GM18867 (cell line): ENCODE measurements around the gene HS1BP3.

Experiments used
- ATAC-seq: cut with Tn5 transposase; IDR thresholded peaks from one replicate; pipeline ENCODE4 v1.9.1; 2021; ENCODE audit warnings: mild to moderate bottlenecking, moderate library complexity; ENCODE audit not compliant: unreplicated experiment

HS1BP3 gene

DNA sequence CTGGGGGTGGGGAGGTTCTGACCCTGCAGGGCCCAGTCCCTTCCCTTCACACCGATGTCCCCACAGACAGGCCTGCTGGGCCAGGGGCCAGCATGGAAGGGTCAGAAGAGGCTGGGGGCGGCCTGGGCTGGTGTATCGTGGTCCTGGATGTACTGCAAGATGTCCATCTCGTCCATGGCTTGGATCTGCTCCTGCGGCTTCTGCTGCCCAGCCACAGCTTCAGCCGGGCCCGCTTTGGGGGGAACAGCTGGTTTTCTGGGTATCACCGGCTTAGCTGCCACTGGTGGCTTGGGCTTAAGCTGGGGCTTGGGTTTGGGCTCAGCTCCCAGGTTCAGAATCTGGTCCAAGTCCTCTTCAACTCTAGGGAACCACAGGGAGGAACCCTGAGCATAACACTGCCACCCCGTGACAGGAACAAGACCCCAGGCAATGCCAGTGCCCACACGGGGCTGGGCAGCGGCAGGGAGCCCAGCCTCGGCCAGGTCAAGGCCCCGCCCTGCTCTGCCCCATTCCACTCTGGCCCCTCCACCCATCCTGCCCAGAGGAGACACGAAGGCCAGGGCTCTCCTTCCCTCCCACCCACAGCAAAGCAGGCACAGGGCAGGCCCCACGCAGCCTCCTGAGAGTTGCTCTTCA, 31.9 kb downstream of the HS1BP3 start:
- ATAC-seq = no peak

- ATAC-seq = no peak
These were observed 32.4 kb downstream of the HS1BP3 start for GRCh38 chr2:20618468-20618885.

GRCh38 chr2:20617892-20618467, 32.9 kb downstream of the HS1BP3 start:
- no peak for ATAC-seq

- ATAC-seq = no peak
These were observed 33.8 kb downstream of the HS1BP3 start for GRCh38 chr2:20617081-20617575.

GRCh38 chr2:20616341-20616871, 34.5 kb downstream of the HS1BP3 start:
- ATAC-seq = no peak

- ATAC-seq = no peak
These were observed 35.2 kb downstream of the HS1BP3 start for GRCh38 chr2:20615466-20616241.

DNA sequence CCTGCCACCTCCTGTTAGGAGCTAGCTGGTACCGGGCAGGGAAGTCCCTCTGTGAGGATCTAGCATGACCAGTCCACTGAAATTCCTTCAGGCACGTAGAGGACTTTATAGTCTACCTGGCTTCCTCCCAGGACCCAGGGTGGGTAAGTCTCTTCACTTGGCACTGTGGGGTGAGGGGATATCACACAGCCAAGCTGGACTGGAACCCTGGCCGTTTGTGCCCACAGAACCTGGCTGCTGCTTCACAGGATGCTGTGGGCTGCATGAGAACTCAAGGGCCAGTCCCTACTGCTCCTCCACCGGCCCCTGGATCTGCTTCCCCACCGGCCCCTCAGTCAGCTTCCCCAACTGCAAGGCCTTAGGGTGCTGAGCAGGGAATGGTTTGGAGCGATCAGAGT, 35.8 kb downstream of the HS1BP3 start:
- ATAC-seq = no peak

DNA sequence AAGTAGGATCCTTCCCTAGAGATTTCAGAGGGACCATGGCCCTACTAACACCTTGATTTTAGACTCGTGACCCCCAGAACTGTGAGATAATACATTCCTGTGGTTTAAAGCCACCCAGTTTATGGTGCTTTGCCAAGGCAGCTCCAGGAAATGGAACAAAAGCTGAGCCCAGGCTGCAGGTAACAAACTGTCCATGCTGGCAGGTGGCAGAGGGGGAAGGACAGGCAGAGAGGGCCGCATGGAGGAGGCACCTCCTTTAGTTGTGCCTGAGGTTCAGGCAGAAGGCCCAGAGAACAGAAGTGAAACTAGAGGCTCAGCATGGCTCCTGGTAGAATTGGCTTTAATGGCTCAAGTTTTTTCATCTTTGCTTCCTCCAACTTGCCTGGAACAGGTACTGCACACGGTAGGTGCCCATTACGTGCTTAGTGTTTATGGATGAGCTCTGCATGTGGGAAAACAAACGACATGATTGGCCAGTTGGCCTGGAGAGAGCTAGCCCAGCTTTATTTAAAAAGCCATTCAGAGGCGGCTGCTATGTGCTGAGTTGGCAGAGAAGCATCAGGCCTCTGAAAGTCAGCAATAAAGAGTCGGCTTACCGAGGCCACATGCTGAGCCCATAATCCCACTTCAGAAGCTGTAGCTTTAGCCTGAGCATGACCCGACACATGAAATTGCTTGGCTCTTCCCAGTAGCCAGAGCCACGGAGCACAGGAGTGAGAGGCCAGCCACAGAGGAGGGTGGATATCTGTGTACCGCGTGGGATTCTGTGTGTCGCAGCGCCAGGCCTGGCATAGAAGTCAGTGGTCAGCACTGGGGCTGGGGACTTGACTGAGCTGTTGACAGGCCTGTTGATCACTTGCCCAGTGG, 36.5 kb downstream of the HS1BP3 start:
- no peak for ATAC-seq

DNA sequence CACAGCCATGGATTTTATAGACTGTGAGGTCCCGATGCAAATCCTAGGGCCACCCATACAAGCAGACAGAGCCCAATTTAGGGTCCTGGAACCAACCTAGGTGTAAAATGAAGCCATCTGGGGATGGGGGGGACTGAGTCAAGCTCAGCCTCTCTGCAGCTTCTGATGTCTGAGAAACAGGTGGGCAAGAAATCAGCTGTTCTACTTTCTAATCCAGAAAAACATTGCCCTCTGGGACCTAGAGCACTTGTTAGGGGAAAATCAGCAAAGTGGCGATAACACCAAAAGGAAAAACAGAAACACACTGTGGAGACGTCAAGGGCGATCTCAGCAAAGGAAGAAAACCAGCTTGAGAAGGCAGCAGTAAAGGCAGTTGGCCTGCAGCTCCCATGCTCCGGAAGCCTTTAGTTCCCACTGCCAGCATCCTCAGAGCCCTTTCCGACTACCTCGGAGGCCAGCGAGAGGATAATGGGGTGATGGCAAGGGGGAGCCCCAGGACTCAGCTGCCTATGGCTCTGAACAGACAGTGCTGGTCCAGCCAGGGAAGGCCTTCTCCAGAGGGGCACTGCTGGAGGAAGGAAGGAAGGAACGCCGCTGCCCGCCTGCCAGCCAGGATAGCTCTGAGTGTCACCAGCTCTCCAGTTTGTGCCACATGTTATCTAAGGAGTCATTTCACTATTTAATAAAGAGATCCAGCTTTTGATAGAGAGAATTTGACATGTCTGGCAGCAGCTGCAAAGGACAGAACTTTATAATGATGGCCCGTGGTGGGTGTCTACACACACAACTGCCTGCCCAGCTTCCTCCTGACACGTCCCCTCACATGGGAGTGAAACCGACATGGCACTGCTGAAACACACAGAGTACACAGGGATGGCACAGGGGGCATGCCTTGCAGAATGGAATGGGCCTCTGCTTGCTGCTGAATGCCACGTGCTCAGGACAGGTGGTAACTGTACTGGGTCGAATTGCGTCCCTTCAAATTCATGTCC, 37.7 kb downstream of the HS1BP3 start:
- ATAC-seq = no peak

- ATAC-seq = no peak
These were observed 39.0 kb downstream of the HS1BP3 start for GRCh38 chr2:20611844-20612356.

DNA sequence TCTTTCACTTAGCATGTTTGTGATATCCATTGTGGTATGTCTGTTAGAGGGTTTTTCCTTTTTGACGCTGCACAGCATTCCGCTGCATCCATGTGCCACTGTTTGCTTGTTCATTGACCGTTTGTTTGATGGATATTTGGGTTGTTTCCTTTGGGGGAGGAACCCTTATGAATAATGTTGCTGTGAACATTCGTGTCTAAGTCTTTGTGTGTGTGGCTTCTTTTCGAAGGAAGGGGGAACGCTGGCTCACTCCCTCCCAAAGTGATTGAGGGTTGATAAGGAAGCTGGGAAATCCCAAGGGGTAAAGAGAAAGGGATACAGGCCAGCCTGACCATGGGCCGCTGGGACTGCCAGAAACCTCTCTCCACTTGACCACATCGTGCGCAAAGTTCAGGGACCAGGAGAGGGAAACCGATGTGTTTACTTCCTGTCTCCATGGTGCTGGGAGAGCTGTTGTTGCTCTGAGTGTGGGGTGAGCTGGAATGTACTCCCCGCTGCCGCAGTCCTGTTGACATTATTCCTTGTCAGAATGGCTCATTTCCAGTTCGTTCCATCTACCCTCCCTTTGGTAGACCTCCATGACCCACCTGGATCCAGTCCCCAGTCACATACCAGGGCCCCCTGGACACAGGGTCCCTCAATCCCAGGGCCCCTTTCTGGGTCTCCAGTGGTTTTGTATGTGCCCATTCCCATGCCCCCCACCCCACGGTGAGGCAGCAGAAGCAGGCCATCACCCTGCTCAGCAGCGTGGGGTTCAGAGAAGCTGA, 39.6 kb downstream of the HS1BP3 start:
- no peak for ATAC-seq

DNA sequence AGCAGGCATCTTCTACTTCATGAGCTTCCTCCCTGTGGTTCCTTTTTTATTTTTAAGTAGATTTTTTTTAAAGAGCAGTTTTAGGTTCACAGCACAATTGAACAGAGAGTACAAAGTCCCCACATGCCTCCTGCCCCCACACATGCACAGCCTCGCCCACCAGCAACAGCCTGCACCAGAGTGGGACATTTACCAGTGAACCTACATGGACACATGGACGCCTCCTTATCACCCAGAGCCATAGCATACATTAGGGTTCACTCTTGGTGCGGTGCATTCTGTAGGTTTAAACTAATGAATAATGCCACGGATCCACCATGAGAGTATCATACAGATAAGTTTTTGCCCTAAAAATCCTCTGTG, 40.9 kb downstream of the HS1BP3 start:
- ATAC-seq = no peak

DNA sequence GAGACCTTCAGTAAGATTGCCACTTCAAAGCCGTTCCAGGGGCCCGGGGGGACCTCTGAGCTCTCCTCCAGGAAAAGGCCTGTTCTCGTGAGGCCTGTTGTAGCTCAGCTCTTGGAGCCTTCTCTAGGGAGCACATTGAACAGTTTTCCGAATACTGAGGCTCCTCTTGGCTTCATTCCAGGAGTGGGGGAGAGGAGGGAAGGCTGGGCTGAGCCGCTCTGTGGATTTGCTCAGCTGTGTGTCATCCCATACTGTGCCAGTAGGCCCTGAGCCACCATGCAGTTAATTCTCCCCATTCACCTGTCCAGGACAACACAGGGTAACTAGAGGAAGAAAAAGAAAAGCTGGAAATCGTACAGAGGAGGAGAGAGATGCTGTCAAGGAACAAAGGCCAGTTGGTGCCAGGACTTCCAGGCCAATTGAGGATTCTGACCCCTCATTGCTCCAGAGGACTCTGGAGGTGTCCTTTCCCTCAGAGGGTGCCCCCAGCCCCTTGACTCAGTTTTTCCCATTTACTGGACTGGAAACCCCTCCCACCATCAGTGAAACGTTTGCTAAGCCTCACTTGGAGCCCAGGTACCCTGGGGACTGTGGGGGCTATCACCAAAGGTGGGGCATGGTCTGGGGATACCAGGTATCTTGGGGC, 41.4 kb downstream of the HS1BP3 start:
- no peak for ATAC-seq

GRCh38 chr2:20608666-20609348, 42.1 kb downstream of the HS1BP3 start:
- no peak for ATAC-seq

DNA sequence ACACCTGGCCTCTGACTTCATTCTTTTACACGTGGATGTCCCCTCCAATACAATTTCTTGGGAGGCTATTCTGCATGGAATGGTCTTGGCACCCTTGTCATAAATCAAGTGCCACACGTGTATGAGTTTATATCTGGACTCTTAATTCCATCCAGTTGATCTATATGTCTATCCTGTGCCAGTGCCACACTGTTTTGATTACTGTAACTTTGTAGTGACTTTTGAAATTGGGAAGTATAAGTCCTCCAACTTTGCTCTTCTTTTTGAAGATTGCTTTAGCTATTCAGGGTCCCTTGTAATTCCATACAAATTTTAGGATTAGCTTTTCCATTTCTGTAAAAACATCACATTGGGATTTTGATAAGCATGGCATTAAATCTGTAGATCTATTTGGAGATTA, 43.5 kb downstream of the HS1BP3 start:
- ATAC-seq = no peak

GRCh38 chr2:20606198-20606597, 44.7 kb downstream of the HS1BP3 start:
- ATAC-seq = no peak

- no peak for ATAC-seq
These were observed 45.9 kb downstream of the HS1BP3 start for GRCh38 chr2:20604951-20605381.
